GM12891 (cell line): ENCODE measurements around the gene LRRC49.

Experiments used
- DNase-seq: peaks from one replicate; pipeline ENCODE4 v3.0.0; 2011; ENCODE audit warnings: low spot score; ENCODE audit not compliant: insufficient read length
- FAIRE-seq: peaks from 2 replicates; lab custom pipeline; 2011; peaks lifted over from hg19 to GRCh38; lab: Jason Lieb, UNC
- PAX5 ChIP-seq: IDR thresholded peaks from 2 replicates; pipeline ENCODE4 v1.6.1; 2011; ENCODE audit warnings: low read length, moderate library complexity, mild to moderate bottlenecking; ENCODE audit not compliant: insufficient read depth, severe bottlenecking
- POLR2A ChIP-seq: IDR thresholded peaks from 2 replicates; pipeline ENCODE4 v1.6.1; 2011; ENCODE audit warnings: low read depth, low read length, control low read depth
- POLR2AphosphoS5 ChIP-seq: IDR thresholded peaks from 2 replicates; pipeline ENCODE4 v1.6.1; 2011; ENCODE audit warnings: low read depth, low read length, control low read depth
- POU2F2 ChIP-seq: IDR thresholded peaks from 2 replicates; pipeline ENCODE4 v1.6.1; 2011; ENCODE audit warnings: low read depth, mild to moderate bottlenecking, control low read depth, low read length, moderate library complexity
- SPI1 ChIP-seq: IDR thresholded peaks from 2 replicates; pipeline ENCODE4 v1.6.1; 2011; ENCODE audit warnings: low read depth, low read length, control low read depth
- TAF1 ChIP-seq: IDR thresholded peaks from 2 replicates; pipeline ENCODE4 v1.6.1; 2011; ENCODE audit warnings: low read depth, low read length, control low read depth

The LRRC49 gene

DNA sequence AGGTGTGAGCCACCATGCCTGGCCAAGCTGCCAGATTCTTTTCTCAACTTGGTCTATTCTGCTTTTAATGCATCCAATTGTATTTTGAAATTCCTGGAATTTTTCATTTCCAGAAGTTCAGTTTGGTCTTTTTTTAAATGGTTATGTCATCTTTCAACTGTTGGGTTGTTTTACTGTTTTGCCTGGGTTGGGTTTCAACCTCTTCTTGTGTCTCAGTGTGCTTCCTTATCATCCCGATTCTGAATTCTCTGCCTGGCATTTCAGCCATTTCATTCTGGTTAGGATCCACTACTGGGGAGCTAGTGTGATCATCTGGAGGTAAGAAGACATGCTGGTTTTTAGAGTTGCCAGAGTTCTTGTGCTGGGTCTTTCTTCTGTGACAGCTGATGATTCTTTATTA lies 61.5 kb downstream of the LRRC49 start:
- FAIRE-seq (no peak), DNase-seq (no peak)
- TF ChIP-seq POU2F2 (no peak), PAX5 (no peak), POLR2A (no peak), TAF1 (no peak), POLR2AphosphoS5 (no peak), SPI1 (no peak)

GRCh38 chr15:70954733-70955132 lies 62.1 kb downstream of the LRRC49 start:
- TF ChIP-seq TAF1 (no peak), POLR2A (no peak), PAX5 (no peak), POLR2AphosphoS5 (no peak), SPI1 (no peak), POU2F2 (no peak)
- DNase-seq, result no peak
- FAIRE-seq, result no peak

- FAIRE-seq, result no peak
- TF ChIP-seq POU2F2 (no peak), POLR2AphosphoS5 (no peak), TAF1 (no peak), POLR2A (no peak), SPI1 (no peak), PAX5 (no peak)
- no peak for DNase-seq
Observed at GRCh38 chr15:70955151-70955550, 62.5 kb downstream of the LRRC49 start.

GRCh38 chr15:70956201-70956995 lies 63.8 kb downstream of the LRRC49 start:
- DNase-seq (no peak), FAIRE-seq (no peak)
- TF ChIP-seq TAF1, result no peak
- TF ChIP-seq POLR2A, result no peak
- no peak for TF ChIP-seq POU2F2
- TF ChIP-seq POLR2AphosphoS5, result no peak
- no peak for TF ChIP-seq SPI1
- TF ChIP-seq PAX5, result no peak

DNA sequence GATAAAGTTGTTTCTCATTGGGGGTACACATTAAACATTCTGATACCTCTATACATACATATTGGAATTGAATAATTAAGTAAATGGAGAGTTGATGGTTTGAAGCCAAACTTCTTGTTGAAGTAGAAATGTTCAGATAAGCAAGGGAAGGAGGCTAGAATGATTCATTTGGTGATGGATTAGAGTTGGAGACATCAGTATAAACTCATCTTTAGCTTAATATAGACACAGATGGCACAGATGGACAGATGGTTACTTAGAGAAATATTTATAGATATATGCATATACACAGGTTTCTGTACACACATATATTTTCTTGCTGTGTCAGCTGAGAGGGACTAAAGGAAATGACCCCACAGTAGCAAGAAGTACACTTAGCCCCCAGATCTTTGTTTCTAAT lies 69.5 kb downstream of the LRRC49 start:
- DNase-seq (no peak), FAIRE-seq (no peak)
- no peak for TF ChIP-seq SPI1
- TF ChIP-seq POU2F2, result no peak

- DNase-seq (no peak), FAIRE-seq (no peak)
- no peak for TF ChIP-seq PAX5
- TF ChIP-seq POLR2AphosphoS5, result no peak
- no peak for TF ChIP-seq SPI1
- no peak for TF ChIP-seq TAF1
- TF ChIP-seq POLR2A, result no peak
- TF ChIP-seq POU2F2, result no peak
Observed at GRCh38 chr15:70963199-70963598, 70.6 kb downstream of the LRRC49 start.

GRCh38 chr15:70964058-70964457 lies 71.4 kb downstream of the LRRC49 start:
- FAIRE-seq, result no peak
- no peak for TF ChIP-seq POU2F2
- no peak for TF ChIP-seq PAX5
- TF ChIP-seq POLR2AphosphoS5, result no peak
- no peak for TF ChIP-seq POLR2A
- no peak for TF ChIP-seq TAF1
- no peak for TF ChIP-seq SPI1
- DNase-seq, result no peak

- DNase-seq (no peak), FAIRE-seq (no peak)
- no peak for TF ChIP-seq PAX5
- no peak for TF ChIP-seq SPI1
- TF ChIP-seq POLR2A, result no peak
- no peak for TF ChIP-seq TAF1
- no peak for TF ChIP-seq POLR2AphosphoS5
- no peak for TF ChIP-seq POU2F2
Observed at GRCh38 chr15:70964686-70965085, 72.1 kb downstream of the LRRC49 start.

- TF ChIP-seq POLR2AphosphoS5, result no peak
- FAIRE-seq (no peak), DNase-seq (no peak)
Observed at GRCh38 chr15:70967646-70968045, 75.0 kb downstream of the LRRC49 start.

- TF ChIP-seq SPI1 (no peak), POLR2A (no peak), POU2F2 (no peak), PAX5 (no peak), TAF1 (no peak), POLR2AphosphoS5 (no peak)
- DNase-seq (no peak), FAIRE-seq (no peak)
Observed at GRCh38 chr15:70974004-70974832, 81.6 kb downstream of the LRRC49 start.
